ENCODE measurements around the gene CLASRP.

Gene CLASRP

DNA sequence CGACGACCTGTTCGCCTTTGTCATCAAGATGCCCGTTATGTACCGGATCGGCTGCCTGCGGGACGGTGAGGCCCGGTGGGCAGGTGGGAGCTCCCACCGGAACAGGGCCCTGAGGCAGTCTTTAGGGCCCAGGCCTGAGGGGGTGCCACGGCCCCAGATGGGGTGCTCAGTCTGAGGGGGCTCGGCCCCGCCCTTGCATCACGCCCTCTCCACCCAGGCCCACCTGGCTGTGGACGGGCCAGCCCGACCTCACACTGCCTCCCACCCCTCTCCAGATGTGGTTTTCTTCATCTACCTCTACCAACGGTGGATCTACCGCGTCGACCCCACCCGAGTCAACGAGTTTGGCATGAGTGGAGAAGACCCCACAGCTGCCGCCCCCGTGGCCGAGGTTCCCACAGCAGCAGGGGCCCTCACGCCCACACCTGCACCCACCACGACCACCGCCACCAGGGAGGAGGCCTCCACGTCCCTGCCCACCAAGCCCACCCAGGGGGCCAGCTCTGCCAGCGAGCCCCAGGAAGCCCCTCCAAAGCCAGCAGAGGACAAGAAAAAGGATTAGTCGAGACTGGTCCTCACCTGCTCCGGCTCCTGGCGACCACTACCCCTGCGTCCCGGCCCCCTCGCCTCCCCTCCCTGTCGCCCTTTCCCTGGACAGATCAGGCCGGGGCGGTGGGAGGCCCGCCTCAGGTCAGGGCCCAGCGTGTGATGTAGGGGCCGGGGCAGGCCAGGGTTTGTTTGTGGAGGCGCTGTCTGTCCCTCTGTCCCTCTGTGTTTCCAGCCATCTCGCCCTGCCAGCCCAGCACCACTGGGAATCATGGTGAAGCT is 46.3 kb upstream of the CLASRP start:
- Histone ChIP-seq H3K4me2 (ENCODE audit: low read depth, low read length) (no peak overlapping the region), H3K27ac (ENCODE audit: low read length) (no peak overlapping the region), H3K36me3 (replicated peaks; ENCODE audit: insufficient read depth, low read length) (no peaks in the 10 kb centered on the region), H3K4me3 (ENCODE audit: low read length) (no peak overlapping the region), H3K4me1 (ENCODE audit: low read length) (0 out of 2 replicates have a peak, but pooled peaks cover 4% of the 10 kb centered on the region), H3K9me3 (replicated peaks; ENCODE audit: insufficient read depth, low read length) (no peaks in the 10 kb centered on the region), H3K9me2 (replicated peaks; ENCODE audit: insufficient read depth, low read length) (no peaks in the 10 kb centered on the region), H3K9ac (ENCODE audit: low read length) (no peak overlapping the region), H3K27me3 (replicated peaks; ENCODE audit: insufficient read depth, low read length) (no peaks in the 10 kb centered on the region), H4K20me1 (ENCODE audit: insufficient read depth, low read length) (no peaks in the 10 kb centered on the region), H3F3A (ENCODE audit: insufficient read depth, low read length) (no peaks in the 10 kb centered on the region), H2AFZ (ENCODE audit: low read length) (no peak overlapping the region), H3K79me2 (ENCODE audit: low read length) (no peaks in the 10 kb centered on the region)
- DNase-seq = no peak
- TF ChIP-seq EZH2 (optimal IDR thresholded peaks at IDR 0.05; ENCODE audit: low read depth, low read length) (no peak), EZH2phosphoT487 (IDR thresholded peaks at IDR 0.05; ENCODE audit: low read length) (no peak)
- TF ChIP-seq, protein P1, sequence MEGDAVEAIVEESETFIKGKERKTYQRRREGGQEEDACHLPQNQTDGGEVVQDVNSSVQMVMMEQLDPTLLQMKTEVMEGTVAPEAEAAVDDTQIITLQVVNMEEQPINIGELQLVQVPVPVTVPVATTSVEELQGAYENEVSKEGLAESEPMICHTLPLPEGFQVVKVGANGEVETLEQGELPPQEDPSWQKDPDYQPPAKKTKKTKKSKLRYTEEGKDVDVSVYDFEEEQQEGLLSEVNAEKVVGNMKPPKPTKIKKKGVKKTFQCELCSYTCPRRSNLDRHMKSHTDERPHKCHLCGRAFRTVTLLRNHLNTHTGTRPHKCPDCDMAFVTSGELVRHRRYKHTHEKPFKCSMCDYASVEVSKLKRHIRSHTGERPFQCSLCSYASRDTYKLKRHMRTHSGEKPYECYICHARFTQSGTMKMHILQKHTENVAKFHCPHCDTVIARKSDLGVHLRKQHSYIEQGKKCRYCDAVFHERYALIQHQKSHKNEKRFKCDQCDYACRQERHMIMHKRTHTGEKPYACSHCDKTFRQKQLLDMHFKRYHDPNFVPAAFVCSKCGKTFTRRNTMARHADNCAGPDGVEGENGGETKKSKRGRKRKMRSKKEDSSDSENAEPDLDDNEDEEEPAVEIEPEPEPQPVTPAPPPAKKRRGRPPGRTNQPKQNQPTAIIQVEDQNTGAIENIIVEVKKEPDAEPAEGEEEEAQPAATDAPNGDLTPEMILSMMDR (IDR thresholded peaks at IDR 0.05; ENCODE audit: low read length) = no peak

DNA sequence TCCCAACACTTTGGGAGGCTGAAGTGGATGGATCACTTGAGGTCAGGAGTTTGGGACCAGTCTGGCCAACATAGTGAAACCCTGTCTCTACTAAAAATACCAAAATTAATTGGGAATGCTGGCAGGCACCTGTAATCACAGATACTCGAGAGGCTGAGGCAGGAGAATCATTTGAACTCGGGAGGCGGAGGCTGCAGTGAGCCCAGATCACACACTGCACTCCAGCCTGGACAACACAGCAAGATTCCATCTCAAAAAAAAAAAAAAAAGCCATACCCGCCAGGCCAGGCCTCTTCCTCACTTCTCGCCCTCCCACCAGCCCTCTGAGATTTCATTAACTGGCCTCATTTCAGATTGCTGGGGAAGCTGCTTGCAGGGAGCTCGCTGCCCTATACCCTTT is 45.3 kb upstream of the CLASRP start:
- no peak overlapping the region for H3K4me3 ChIP-seq (ENCODE audit: low read length)
- H3K9ac ChIP-seq (ENCODE audit: low read length) = no peak overlapping the region
- no peaks in the 10 kb centered on the region for H3K9me2 ChIP-seq (replicated peaks; ENCODE audit: insufficient read depth, low read length)
- no peak for DNase-seq
- H3K4me2 ChIP-seq (ENCODE audit: low read depth, low read length) = no peak overlapping the region
- 0 out of 2 replicates have a peak, but pooled peaks cover 4% of the 10 kb centered on the region for H3K4me1 ChIP-seq (ENCODE audit: low read length)
- H3K79me2 ChIP-seq (ENCODE audit: low read length) = no peaks in the 10 kb centered on the region
- no peaks in the 10 kb centered on the region for H4K20me1 ChIP-seq (ENCODE audit: insufficient read depth, low read length)
- no peaks in the 10 kb centered on the region for H3F3A ChIP-seq (ENCODE audit: insufficient read depth, low read length)
- H3K27ac ChIP-seq (ENCODE audit: low read length) = no peak overlapping the region
- H3K36me3 ChIP-seq (replicated peaks; ENCODE audit: insufficient read depth, low read length) = no peaks in the 10 kb centered on the region
- H3K27me3 ChIP-seq (replicated peaks; ENCODE audit: insufficient read depth, low read length) = no peaks in the 10 kb centered on the region
- no peak overlapping the region for H2AFZ ChIP-seq (ENCODE audit: low read length)
- no peaks in the 10 kb centered on the region for H3K9me3 ChIP-seq (replicated peaks; ENCODE audit: insufficient read depth, low read length)
- TF ChIP-seq EZH2 (optimal IDR thresholded peaks at IDR 0.05; ENCODE audit: low read depth, low read length) (no peak), EZH2phosphoT487 (IDR thresholded peaks at IDR 0.05; ENCODE audit: low read length) (no peak)
- TF ChIP-seq, protein P1 (IDR thresholded peaks at IDR 0.05; ENCODE audit: low read length) = no peak

DNA sequence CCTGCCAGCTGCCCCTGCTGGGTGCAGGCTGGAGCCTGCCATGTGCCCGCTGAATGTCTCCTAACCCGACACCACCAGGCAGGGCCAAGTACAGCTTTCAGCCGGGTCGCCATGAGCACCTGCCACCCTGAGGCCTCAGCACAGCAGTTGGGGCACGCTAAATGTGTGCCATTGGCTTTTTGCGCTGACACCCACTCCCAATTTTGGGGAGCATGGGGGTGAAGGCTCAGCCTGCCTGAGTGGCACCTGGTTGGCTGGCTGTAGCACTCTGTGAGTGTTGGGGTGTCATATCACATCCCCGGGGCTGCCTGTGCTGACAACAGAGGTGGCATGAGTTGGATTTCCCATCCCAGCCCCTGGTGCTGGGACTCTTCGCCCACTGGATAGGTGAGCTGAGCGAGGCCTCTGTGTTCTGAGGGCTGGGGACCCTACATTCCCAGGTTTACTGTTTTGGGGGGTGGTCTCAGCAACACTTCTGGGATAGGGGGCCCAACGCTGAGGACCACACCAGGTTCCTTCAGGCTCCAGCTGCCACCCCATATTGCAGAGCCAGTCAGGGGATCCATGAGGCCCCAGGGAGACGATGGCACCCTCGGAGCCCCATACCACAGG is 44.8 kb upstream of the CLASRP start:
- TF ChIP-seq EZH2phosphoT487 (IDR thresholded peaks at IDR 0.05; ENCODE audit: low read length) (no peak), EZH2 (optimal IDR thresholded peaks at IDR 0.05; ENCODE audit: low read depth, low read length) (no peak)
- TF ChIP-seq, protein P1 (IDR thresholded peaks at IDR 0.05; ENCODE audit: low read length) = no peak
- H2AFZ ChIP-seq (ENCODE audit: low read length) = no peak overlapping the region
- DNase-seq = no peak
- H4K20me1 ChIP-seq (ENCODE audit: insufficient read depth, low read length) = no peaks in the 10 kb centered on the region
- H3F3A ChIP-seq (ENCODE audit: insufficient read depth, low read length) = 0 out of 2 replicates have a peak, but pooled peaks cover under 1% of the 10 kb centered on the region
- no peaks in the 10 kb centered on the region for H3K9me3 ChIP-seq (replicated peaks; ENCODE audit: insufficient read depth, low read length)
- no peak overlapping the region for H3K4me2 ChIP-seq (ENCODE audit: low read depth, low read length)
- no peaks in the 10 kb centered on the region for H3K36me3 ChIP-seq (replicated peaks; ENCODE audit: insufficient read depth, low read length)
- no peaks in the 10 kb centered on the region for H3K79me2 ChIP-seq (ENCODE audit: low read length)
- no peaks in the 10 kb centered on the region for H3K9me2 ChIP-seq (replicated peaks; ENCODE audit: insufficient read depth, low read length)
- peaks cover 5% of the 10 kb centered on the region; the same call in 1 of the 2 replicates for H3K4me1 ChIP-seq (ENCODE audit: low read length)
- no peak overlapping the region for H3K9ac ChIP-seq (ENCODE audit: low read length)
- no peaks in the 10 kb centered on the region for H3K27me3 ChIP-seq (replicated peaks; ENCODE audit: insufficient read depth, low read length)
- H3K4me3 ChIP-seq (ENCODE audit: low read length) = no peak overlapping the region
- no peak overlapping the region for H3K27ac ChIP-seq (ENCODE audit: low read length)
